Posterior vena cava (tissue), 2 donors: ENCODE data around the gene ARSG. TPM values are rescaled to one million over a fixed set of nuclear protein-coding genes. Genes with fewer than 3 reads are reported as not detected.

ENCODE experiments used
- DNase-seq: peaks from one replicate; pipeline ENCODE4 v3.0.0-alpha.2; 2020; ENCODE audit warnings: low spot score
- intact Hi-C, 2 donors: fragments of 100-400 bp; cut with DNase I; formaldehyde crosslinking; loops; one replicate each; pipeline versions ENCODE4 v1.14.1 to v1.14.2; 2022 to 2023
- total RNA-seq, 2 donors: library from RNA; stranded (reverse); fragmentation: NEBNext Ultra II Directional; extraction: Animal tissue kit (Norgen Biotek cat#: 25700); gene quantifications; one replicate each; pipeline ENCODE4 v1.2.1, GENCODE V29; 2021
- donor health status: DM: yes; HTN: yes; CAD: no.
- donor health status: DM: yes; HTN: yes; CAD: no.

Gene ARSG
- total RNA-seq, 2 donors from 2014 or later: 5.7 to 7.5 TPM

DNA sequence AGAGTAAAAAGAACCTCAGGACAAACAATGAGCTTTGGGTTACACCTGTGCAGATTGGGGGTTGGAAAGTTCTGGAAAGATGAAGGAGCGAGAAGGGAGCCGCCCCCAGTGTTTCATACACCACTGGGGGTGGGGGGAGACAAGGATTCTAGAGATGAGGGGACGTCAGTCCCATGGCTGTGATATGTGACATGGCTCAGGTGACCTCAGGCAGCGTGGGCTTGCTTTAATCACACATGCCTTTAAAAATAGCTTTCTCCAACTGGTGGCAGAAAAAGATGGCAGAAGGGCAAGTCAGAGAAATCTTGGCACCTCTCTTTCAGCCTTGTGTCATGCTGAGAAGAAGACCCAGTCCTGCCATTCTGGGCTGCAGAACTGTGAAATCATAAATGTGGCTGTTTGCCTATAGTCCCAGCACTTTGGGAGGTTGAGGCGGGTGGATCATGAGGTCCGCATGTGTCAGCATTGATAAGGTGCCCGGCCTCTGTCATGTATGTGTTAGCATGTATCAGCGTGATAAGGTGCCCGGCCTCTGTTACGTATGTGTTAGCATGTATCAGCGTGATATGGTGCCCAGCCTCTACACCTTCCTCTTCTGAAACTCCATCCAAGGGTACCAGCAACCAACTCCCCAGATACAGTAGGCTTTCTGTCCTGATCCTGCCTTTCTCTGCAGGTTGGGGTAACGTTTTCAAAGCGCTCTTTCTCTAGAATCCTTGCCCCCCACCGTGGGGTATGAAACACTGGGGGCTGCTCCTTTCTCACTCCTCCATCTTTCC is 141.0 kb downstream of the ARSG start:
- intact Hi-C loops: loop anchor here in 1 of 2 donors (10.0 kb wide), 1 partner anchor 167 kb away; no protein-coding TSS in a partner anchor
- no peak for DNase-seq

- intact Hi-C loops: loop anchor here in 1 of 2 donors (10.0 kb wide), 1 partner anchor 168 kb away; no protein-coding TSS in a partner anchor
- DNase-seq: peak; percentile 42
These were observed 141.9 kb downstream of the ARSG start for GRCh38 chr17:68433211-68433610.

DNA sequence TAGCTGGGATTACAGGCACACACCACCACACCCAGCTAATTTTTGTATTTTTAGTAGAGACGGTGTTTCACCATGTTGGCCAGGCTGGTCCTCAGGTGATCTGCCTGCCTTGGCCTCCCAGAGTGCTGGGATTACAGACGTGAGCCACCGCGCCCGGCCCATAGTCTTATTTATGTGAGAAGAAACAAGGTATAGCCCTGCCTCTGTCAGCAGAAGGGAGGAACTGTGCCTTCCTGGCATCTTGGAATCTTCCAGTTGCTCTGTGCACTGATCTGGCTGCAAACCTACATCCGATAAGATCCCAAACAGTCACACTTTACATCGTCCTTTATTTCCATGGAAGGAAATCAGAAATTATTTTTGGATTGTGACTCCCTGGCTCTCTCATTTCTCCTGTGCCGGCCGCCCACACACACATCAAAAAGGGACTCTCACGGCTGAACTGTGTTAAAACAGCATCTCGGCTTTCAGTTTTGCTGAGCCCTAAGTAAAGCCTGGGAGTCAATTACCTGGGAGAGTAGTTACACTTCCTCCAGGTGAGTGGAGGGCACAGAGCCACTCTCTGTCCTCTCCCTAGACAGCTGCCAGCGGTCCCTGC is 142.7 kb downstream of the ARSG start:
- intact Hi-C loops: loop anchor here in 1 of 2 donors (10.0 kb wide), 1 partner anchor 169 kb away; no protein-coding TSS in a partner anchor

DNA sequence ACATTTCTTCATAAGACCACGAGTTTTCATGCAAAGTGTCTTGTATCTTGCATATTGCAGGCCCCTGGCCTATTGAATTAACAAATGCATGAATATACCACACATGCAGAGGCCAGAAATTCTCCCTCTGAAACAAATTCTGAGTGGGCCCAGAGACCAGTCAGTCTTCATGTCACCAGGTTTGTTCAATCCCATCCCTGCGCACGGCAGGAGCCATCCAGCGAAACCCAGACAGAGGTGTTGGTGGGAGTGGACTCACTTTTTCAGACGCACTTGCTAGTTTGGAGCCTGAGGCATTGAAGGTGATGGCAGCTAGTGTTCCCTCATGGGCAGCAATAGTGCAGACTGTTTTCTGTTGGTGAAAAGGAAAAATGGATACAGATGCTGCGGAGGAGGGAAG is 144.1 kb downstream of the ARSG start:
- intact Hi-C loops: loop anchor here in 1 of 2 donors (10.0 kb wide), 1 partner anchor 171 kb away; no protein-coding TSS in a partner anchor
- no peak for DNase-seq

More for the DNA sequence above, 142.7 kb downstream of the ARSG start:
- DNase-seq: peak; percentile 30

DNA sequence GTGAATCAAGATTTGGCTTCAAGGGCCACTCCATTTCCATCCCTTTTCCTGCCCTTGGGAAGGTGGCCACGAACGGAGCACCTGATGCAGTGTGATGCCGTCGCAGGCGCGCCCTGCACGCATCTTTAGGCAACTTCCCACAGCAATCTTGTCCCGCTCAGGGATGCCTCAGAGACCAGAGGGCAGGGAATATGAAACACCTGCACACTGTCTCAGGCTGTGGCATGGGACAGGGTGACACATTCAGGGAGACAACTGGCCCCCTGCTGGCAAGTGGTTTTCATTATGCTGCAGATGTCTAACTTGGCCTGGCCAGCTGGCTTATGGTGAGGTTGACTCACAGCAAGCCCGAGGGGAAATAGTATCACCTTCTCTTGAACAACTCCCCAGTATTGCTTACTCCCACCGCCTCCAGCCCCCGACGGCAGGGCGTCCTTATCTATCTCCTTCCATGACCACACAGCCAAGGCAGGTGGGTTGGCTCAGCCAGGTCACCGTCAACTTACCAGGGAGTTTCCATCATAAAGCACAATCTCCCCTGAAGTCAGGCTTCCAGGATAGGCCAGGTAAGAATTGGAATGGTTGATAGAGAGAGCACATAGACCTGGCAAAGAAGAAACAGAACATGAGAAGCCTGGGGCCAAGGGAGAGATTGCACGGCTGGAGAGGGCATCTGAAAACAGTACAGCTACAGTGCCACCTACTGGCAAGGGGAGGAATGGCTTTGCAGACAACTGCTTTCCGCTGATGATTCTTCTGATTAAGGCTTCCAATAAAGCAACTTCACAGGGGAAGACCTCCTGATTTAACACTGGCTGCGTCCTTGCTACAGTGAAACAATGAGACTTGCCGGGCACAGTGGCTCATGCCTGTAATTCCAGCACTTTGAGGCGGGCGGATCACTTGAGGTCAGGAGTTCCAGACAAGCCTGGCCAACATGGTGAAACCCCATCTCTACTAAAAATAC is 144.9 kb downstream of the ARSG start:
- intact Hi-C loops: loop anchor here in 1 of 2 donors (10.0 kb wide), 1 partner anchor 171 kb away; no protein-coding TSS in a partner anchor
- DNase-seq: no peak

DNA sequence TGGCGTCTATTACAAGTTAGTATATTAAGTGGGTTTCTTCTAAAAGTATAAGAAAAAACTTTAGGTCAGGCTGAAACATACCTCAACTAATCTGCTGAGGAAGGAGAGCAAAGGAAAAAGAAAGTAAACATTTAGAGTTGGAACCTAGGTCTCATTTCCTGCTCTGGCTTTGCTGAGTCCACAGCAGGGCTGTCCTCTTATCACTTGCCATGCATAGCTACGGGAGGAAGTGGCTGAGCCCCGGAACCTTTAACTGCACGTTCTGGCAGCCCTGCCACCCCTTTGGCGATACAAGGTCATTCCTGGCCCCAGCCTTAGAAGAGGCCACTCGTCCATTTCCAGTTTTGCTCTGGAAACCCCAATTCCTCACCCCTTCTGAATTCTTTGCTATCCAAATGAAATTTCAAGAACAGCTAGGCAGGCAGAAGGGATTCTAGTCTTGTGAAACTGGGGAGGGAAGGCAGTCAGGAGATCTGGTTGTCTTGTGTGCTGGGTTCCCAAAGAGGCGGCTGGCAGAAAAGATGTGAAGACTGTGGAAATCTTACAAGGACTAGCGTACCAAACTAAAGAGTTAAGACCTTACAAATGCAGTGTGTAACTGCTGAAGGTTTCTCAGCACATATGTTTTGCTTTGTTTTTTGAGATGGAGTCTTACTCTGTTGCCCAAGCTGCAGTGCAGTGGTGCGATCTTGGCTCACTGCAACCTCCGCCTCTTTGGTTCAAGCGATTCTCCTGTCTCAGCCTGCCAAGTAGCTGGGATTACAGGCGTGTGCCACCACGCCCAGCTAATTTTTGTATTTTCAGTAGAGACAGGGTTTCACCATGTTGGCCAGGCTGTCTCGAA is 146.9 kb downstream of the ARSG start:
- intact Hi-C loops: loop anchor here in 1 of 2 donors (10.0 kb wide), 1 partner anchor 173 kb away; no protein-coding TSS in a partner anchor
- DNase-seq: no peak

GRCh38 chr17:68439656-68440290 is 148.5 kb downstream of the ARSG start:
- DNase-seq: no peak
- intact Hi-C loops: loop anchor here in 1 of 2 donors (10.0 kb wide), 1 partner anchor 175 kb away; no protein-coding TSS in a partner anchor

DNA sequence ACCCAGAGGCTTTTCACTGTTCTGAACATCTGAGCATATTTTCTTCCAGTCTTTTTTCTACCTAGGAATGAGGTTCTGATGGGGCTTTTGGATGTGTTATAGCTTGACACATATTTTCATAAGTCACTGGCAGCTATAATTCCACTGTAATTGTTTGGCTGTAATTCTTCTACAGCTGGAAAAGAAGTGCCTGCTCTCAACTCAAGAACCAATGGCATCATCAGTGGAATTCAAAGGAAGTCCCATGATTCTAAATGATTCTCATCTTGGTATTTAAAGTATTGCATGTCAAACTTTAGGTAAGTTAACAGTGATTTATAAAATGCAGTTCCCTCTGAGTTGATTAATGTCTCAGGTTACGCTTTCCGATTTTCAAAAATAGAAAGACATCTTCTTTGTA is 149.2 kb downstream of the ARSG start:
- intact Hi-C loops: no loop called here
- no peak for DNase-seq

- intact Hi-C loops: no loop called here
- no peak for DNase-seq
These were observed 149.9 kb downstream of the ARSG start for GRCh38 chr17:68441070-68441770.

- intact Hi-C loops: no loop called here
- DNase-seq: no peak
These were observed 152.7 kb downstream of the ARSG start for GRCh38 chr17:68443972-68444464.

- no peak for DNase-seq
- intact Hi-C loops: no loop called here
These were observed 154.4 kb downstream of the ARSG start for GRCh38 chr17:68445671-68446070.

- intact Hi-C loops: no loop called here
- no peak for DNase-seq
These were observed 155.3 kb downstream of the ARSG start for GRCh38 chr17:68446626-68447041.

DNA sequence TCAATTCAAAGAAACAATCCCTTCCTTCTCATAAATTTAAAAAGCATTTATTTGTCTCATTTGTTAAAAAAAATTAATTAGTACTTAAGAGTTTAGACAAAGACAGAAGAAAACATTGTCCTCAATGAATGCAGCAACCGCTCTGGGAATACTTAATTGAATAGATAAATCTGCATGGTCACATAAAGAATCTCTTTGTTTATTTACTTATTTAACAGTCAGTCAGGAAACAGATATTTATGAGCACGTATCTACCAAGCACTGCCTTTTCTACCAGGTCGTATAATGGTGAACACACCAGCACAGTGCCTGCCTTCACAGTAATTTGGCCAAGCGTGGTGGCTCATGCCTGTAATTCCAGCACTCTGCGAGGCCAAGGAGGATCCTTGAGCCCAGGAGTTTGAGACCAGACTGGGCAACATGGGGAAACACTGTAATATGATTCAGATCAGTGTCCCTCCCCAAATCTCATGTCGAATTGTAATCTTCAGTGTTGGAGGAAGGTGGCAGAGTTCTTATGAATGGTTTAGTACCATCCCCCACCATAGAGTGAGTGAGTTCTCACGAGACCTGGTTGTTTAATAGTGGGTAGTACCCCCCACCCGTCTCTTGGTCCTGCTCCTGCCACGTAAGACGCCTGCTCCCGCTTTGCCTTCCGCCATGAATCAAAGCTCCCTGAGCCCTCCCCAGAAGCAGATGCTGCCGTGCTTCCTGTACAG is 157.9 kb downstream of the ARSG start:
- intact Hi-C loops: no loop called here
- DNase-seq: no peak

DNA sequence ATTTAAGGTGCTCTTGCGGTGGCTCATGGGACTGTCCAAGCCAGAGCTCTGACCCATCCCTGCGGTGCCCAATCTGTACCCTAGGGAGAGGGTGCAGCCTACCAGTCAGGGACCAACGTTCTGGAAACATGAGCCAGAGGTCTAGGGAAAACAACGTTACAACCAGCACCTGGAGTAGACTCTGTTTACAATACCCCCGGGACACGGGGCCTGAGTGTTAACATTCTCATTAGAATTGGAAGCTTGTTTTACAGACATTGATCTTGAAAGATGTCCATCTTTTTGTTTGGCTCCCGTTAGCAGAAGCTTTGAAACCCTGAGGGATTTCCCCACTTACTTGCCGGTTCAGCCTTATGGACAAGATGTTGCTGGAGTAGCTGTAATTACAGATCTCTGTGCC is 159.1 kb downstream of the ARSG start:
- intact Hi-C loops: no loop called here
- DNase-seq: no peak

- no peak for DNase-seq
- intact Hi-C loops: no loop called here
These were observed 159.5 kb downstream of the ARSG start for GRCh38 chr17:68450801-68451200.

GRCh38 chr17:68451670-68452354 is 160.5 kb downstream of the ARSG start:
- DNase-seq: no peak
- intact Hi-C loops: no loop called here
